Measurements from ENCODE around the gene ANLN. TPM values are rescaled to one million over a fixed set of nuclear protein-coding genes. Genes with fewer than 3 reads are reported as not detected.

ANLN gene
- total and polyA plus RNA-seq, 9 of the 15 experiments (the other 6 are each of a cell fraction or from before 2014, with no cell fraction given), result 18.1 to 66.2 (median 38.7) TPM

- Histone ChIP-seq H3K36me3 (ENCODE audit: control insufficient read depth, insufficient read depth, low read length) (peaks cover 72% of the 10 kb centered on the region), H2AFZ (ENCODE audit: low read depth, low read length) (no peak overlapping the region), H3K27me3 (ENCODE audit: control insufficient read depth in 2 of 2, insufficient read depth in 2 of 2, low read length in 2 of 2) (no peaks in the 10 kb centered on the region), H3K79me2 (ENCODE audit: control insufficient read depth, insufficient read depth, low read length) (no peaks in the 10 kb centered on the region; the same call in 2 of the 3 replicates), H3K9me3 (replicated peaks; ENCODE audit: control insufficient read depth, insufficient read depth, low read depth, low read length) (no peaks in the 10 kb centered on the region), H3K4me3 (no peak overlapping the region), H4K20me1 (replicated peaks; ENCODE audit: control insufficient read depth, insufficient read depth, low read length) (no peaks in the 10 kb centered on the region), H3K4me2 (ENCODE audit: insufficient read depth, low read length) (no peak overlapping the region), H3K9ac (ENCODE audit: insufficient read depth in 1 of 2, low read depth in 2 of 2, low read length in 2 of 2) (no peak overlapping the region), H3K27ac (ENCODE audit: extremely low read depth, low read depth, low read length) (no peak overlapping the region), H3K4me1 (replicated peaks in 1 of 2; ENCODE audit: control insufficient read depth in 2 of 2, insufficient read depth in 2 of 2, low read length in 2 of 2) (no peaks in the 10 kb centered on the region), H3K9me1 (ENCODE audit: control insufficient read depth, insufficient read depth, low read length) (no peaks in the 10 kb centered on the region)
- no TSS peak for BruUV-seq (replicated peaks)
- intact Hi-C loops (cut with micrococcal nuclease), result no loop called here
- in situ Hi-C loops (cut with MboI), result no loop called here
- ATAC-seq (no peak), DNase-seq (ENCODE audit: extremely low read depth in 1 of 4, low spot score in 3 of 4) (no peak), FAIRE-seq (no peak)
- ChIA-PET CTCF (ENCODE audit: low intra/inter-chr PET ratio) (interaction anchor here (0.7 kb wide), 1 partner anchor 90 kb away, joined by 3 read pairs; no protein-coding TSS in a partner anchor), POLR2A (interaction anchor here (1.2 kb wide), 1 partner anchor 16 kb away, joined by 3 read pairs; no protein-coding TSS in a partner anchor)
- WGBS (ENCODE audit: insufficient coverage, low coverage, missing lambda C conversion rate), result 98% methylated on average over 2 of the region's 2 CpGs
- TF ChIP-seq IRF2 (CRISPR knock-in tag; IDR thresholded peaks at IDR 0.05), result no peak
- TF ChIP-seq MECOM (CRISPR knock-in tag; IDR thresholded peaks at IDR 0.05), result no peak
- no peak for TF ChIP-seq DNMT1 (IDR thresholded peaks at IDR 0.05)
- no peak for TF ChIP-seq MAFF (IDR thresholded peaks at IDR 0.05; ENCODE audit: low read length)
- TF ChIP-seq POLR2H (tag; IDR thresholded peaks at IDR 0.05; ENCODE audit: low read depth), result no peak
- no peak for TF ChIP-seq NUFIP1 (IDR thresholded peaks at IDR 0.05; ENCODE audit: partially characterized antibody)
- TF ChIP-seq ZNF224 (CRISPR knock-in tag; IDR thresholded peaks at IDR 0.05), result no peak
- TF ChIP-seq ZNF75A (CRISPR knock-in tag; IDR thresholded peaks at IDR 0.05), result no peak
These were observed 50.0 kb downstream of the ANLN start for GRCh38 chr7:36439624-36440023.
